ENCODE data around the gene UTS2R. TPM values are rescaled to one million over a fixed set of nuclear protein-coding genes. Genes with fewer than 3 reads are reported as not detected.

The UTS2R gene
- total RNA-seq, 1 experiment from 2014 or later, result not detected

DNA sequence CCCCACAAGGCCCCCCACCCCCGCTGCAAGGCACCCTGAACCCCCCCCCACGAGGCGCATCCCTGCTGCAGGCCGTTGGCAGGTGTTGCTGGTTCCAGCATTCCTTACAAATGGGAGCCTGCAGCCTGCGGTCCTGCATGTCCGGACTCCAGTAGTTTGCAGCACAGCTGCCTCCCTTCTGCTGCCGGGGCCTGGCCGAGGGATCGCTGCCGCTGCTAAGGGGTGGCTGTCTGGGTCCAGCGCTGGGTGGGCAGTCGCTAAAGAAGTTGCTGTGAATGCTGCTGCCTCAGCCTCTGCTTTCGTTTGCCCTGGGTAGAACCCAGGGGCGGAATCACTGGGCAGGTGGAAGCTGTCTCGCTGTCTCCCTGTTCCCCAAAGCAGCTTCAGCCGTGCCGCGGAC, 11.8 kb downstream of the UTS2R start:
- H3K9me3 Mint-ChIP-seq (ENCODE audit: unreplicated experiment), result no peaks in the 10 kb centered on the region
- H3K27ac Mint-ChIP-seq (ENCODE audit: low read depth, unreplicated experiment), result no peak overlapping the region
- CTCF ChIA-PET, result interaction anchor here (0.9 to 1.9 kb wide), 2 partner anchors 11 to 168 kb away, joined by 3 to 7 read pairs; no protein-coding TSS in a partner anchor
- no peaks in the 10 kb centered on the region for H3K36me3 Mint-ChIP-seq (ENCODE audit: insufficient read depth, unreplicated experiment)
- intact Hi-C loops (cut with micrococcal nuclease), result loop anchor here (10.0 kb wide), 1 partner anchor 171 kb away; no protein-coding TSS in a partner anchor
- peaks cover 20% of the 10 kb centered on the region for H3K4me1 Mint-ChIP-seq (ENCODE audit: insufficient read depth, unreplicated experiment)
- peaks cover 45% of the 10 kb centered on the region for H3K27me3 Mint-ChIP-seq (ENCODE audit: insufficient read depth, unreplicated experiment)
- BruUV-seq (replicated peaks), result no TSS peak
- no peak for TF ChIP-seq CTCF (IDR thresholded peaks at IDR 0.05; ENCODE audit: unreplicated experiment)
- POLR2A ChIA-PET, result interaction anchor here (1.6 to 2.1 kb wide), 2 partner anchors 17 to 146 kb away, joined by 4 to 5 read pairs; no protein-coding TSS in a partner anchor
- H3K4me3 Mint-ChIP-seq (ENCODE audit: unreplicated experiment), result no peak overlapping the region
- no peak for DNase-seq (ENCODE audit: unreplicated experiment)

DNA sequence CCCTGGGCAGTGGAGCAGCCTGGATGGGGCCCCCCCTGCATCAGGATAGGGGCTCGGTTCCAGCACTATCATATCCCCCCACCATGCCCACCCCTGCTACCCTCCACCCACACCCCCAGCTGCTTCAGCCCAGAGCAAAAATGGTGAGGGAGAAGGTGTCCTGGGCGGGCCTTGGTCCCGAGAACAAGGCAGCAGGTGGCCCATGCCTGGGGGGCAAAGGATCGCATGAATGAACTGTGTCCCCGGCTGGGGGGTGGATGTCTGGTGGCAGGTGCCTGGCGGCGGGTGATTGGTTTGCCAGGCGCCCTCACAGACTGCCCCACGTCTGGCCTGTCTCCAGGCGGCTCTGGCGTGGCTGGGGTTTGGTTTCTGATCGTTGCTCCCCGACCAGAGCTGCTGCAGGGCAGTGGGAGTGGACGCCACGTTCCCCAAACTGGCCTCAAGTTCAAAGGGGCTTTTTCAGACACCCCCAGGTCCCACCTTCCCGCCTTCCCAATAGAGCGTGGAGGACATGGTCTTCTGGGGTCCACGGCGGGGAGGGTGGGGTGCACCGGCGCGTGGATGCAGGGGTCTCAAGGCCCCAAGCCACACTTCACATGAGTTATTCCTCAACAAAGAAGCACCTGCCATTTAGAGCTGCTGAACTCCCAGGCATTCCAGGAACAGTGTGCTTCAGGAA, 12.6 kb downstream of the UTS2R start:
- no peaks in the 10 kb centered on the region for H3K36me3 Mint-ChIP-seq (ENCODE audit: insufficient read depth, unreplicated experiment)
- peaks cover 37% of the 10 kb centered on the region for H3K27me3 Mint-ChIP-seq (ENCODE audit: insufficient read depth, unreplicated experiment)
- no peak for TF ChIP-seq CTCF (IDR thresholded peaks at IDR 0.05; ENCODE audit: unreplicated experiment)
- H3K4me3 Mint-ChIP-seq (ENCODE audit: unreplicated experiment), result no peak overlapping the region
- peaks cover 15% of the 10 kb centered on the region for H3K4me1 Mint-ChIP-seq (ENCODE audit: insufficient read depth, unreplicated experiment)
- ChIA-PET POLR2A (interaction anchor here (0.7 to 2.1 kb wide), 9 partner anchors 16 to 151 kb away, joined by 3 to 11 read pairs (median 4); partner anchors contain the start of gene SECTM1), CTCF (interaction anchor here (0.7 to 1.9 kb wide), 8 partner anchors 9 to 314 kb away, joined by 3 to 7 read pairs (median 4); partner anchors contain the start of gene RAB40B)
- DNase-seq (ENCODE audit: unreplicated experiment), result no peak
- no peak overlapping the region for H3K27ac Mint-ChIP-seq (ENCODE audit: low read depth, unreplicated experiment)
- intact Hi-C loops (cut with micrococcal nuclease), result loop anchor here (10.0 kb wide), 1 partner anchor 171 kb away; no protein-coding TSS in a partner anchor
- H3K9me3 Mint-ChIP-seq (ENCODE audit: unreplicated experiment), result no peaks in the 10 kb centered on the region
- BruUV-seq (replicated peaks), result no TSS peak

- intact Hi-C loops (cut with micrococcal nuclease), result loop anchor here (10.0 kb wide), 1 partner anchor 170 kb away; no protein-coding TSS in a partner anchor
Observed at GRCh38 chr17:82384730-82385481, 13.3 kb downstream of the UTS2R start.

More at GRCh38 chr17:82384730-82385481, 13.3 kb downstream of the UTS2R start:
- no peaks in the 10 kb centered on the region for H3K9me3 Mint-ChIP-seq (ENCODE audit: unreplicated experiment)
- no TSS peak for BruUV-seq (replicated peaks)
- peaks cover 30% of the 10 kb centered on the region for H3K27me3 Mint-ChIP-seq (ENCODE audit: insufficient read depth, unreplicated experiment)
- no peak overlapping the region for H3K27ac Mint-ChIP-seq (ENCODE audit: low read depth, unreplicated experiment)
- POLR2A ChIA-PET, result interaction anchor here (0.7 to 2.1 kb wide), 9 partner anchors 15 to 150 kb away, joined by 3 to 11 read pairs (median 4); partner anchors contain the start of gene SECTM1
- peak; percentile 28 for TF ChIP-seq CTCF (IDR thresholded peaks at IDR 0.05; ENCODE audit: unreplicated experiment)
- H3K36me3 Mint-ChIP-seq (ENCODE audit: insufficient read depth, unreplicated experiment), result no peaks in the 10 kb centered on the region
- peak; percentile 73 for DNase-seq (ENCODE audit: unreplicated experiment)
- H3K4me1 Mint-ChIP-seq (ENCODE audit: insufficient read depth, unreplicated experiment), result peaks cover 15% of the 10 kb centered on the region
- CTCF ChIA-PET, result interaction anchor here (0.6 to 1.9 kb wide), 9 partner anchors 9 to 313 kb away, joined by 3 to 7 read pairs (median 4); partner anchors contain the start of gene RAB40B
- no peak overlapping the region for H3K4me3 Mint-ChIP-seq (ENCODE audit: unreplicated experiment)
